Measurements from ENCODE around the gene KRT78.

Gene KRT78, protein sequence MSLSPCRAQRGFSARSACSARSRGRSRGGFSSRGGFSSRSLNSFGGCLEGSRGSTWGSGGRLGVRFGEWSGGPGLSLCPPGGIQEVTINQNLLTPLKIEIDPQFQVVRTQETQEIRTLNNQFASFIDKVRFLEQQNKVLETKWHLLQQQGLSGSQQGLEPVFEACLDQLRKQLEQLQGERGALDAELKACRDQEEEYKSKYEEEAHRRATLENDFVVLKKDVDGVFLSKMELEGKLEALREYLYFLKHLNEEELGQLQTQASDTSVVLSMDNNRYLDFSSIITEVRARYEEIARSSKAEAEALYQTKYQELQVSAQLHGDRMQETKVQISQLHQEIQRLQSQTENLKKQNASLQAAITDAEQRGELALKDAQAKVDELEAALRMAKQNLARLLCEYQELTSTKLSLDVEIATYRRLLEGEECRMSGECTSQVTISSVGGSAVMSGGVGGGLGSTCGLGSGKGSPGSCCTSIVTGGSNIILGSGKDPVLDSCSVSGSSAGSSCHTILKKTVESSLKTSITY

DNA sequence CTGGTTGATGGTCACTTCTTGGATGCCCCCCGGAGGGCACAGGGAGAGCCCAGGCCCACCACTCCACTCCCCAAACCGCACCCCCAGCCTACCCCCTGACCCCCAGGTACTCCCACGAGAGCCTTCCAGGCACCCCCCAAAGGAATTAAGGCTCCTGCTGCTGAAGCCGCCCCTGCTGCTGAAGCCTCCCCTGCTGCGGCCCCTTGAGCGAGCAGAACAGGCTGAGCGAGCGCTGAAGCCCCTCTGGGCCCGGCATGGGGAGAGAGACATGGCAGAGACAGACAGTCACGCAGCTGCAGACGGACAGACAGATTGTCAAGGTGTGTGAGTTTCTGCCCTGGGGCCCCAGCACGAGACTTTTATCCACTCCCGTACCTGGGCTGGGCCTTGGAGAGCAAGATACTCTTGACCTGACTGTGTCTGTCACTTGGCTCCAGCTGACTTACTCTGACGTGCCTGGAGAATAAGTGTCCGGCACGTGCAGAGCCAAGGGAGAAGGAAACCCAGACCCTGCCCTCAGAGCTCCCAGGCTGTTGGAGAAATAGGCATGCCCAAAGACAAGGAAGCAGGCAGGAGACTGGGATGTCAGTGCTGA is at the start of gene KRT78:
KRT78 (minus strand) TSS at position 334 of the 595 bp plus-strand sequence; CDS start at position 270, 64 bp downstream.
- TF ChIP-seq, protein P1, sequence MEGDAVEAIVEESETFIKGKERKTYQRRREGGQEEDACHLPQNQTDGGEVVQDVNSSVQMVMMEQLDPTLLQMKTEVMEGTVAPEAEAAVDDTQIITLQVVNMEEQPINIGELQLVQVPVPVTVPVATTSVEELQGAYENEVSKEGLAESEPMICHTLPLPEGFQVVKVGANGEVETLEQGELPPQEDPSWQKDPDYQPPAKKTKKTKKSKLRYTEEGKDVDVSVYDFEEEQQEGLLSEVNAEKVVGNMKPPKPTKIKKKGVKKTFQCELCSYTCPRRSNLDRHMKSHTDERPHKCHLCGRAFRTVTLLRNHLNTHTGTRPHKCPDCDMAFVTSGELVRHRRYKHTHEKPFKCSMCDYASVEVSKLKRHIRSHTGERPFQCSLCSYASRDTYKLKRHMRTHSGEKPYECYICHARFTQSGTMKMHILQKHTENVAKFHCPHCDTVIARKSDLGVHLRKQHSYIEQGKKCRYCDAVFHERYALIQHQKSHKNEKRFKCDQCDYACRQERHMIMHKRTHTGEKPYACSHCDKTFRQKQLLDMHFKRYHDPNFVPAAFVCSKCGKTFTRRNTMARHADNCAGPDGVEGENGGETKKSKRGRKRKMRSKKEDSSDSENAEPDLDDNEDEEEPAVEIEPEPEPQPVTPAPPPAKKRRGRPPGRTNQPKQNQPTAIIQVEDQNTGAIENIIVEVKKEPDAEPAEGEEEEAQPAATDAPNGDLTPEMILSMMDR (IDR thresholded peaks at IDR 0.05; ENCODE audit: insufficient read depth, low read depth, low read length, missing control alignments): no peak
- no peak for DNase-seq (ENCODE audit: low read depth)

DNA sequence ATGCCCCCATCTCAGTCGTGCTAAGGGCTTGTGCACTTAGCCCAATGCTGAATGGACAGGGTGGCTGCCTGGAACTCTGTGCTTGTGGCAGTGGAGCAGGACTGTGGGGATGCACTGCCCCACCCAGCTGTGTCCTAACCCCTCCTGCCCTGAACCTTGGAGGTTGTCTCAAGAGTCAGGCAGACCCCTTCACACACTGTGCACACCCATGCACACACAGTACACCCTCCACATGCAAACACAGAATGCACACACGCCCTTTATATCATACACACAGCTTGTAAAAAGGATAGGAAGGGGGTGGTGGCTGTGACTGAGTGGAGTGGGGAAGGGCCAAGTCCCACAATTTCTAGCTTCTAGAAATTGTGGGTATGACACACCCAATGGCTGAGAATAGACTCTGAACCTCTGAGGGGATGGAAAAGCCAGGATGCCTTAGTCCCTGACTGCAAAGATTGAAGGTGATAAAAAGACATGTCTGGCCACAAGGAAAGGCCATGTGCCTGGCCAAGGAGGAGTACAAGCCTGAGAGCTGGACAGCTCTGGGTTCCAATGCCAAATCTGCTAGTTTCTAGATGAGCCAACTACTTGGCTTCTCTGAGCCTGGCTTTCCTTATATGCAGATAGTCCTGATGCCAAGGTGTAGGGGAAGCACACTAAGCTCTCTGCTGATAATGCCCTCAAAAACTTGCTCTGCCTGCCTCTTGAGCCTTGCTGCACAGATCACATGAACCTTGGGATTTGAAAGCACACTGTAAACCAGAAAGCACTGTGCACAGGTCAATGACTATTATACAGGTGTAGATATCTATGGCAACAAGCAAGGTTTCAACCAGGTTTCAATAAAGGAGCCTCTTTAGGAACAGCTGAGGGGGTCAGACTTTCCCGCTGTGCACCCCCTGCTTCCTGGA is 47.7 kb upstream of the KRT78 start:
- TF ChIP-seq, protein P1 (IDR thresholded peaks at IDR 0.05; ENCODE audit: insufficient read depth, low read depth, low read length, missing control alignments): no peak
- H3K4me3 ChIP-seq (ENCODE audit: low read length): no peak overlapping the region
- no peak for DNase-seq (ENCODE audit: low read depth)

More for the DNA sequence above, at the start of gene KRT78:
- no peak within 1 kb of the TSS for H3K4me3 ChIP-seq (ENCODE audit: low read length)

DNA sequence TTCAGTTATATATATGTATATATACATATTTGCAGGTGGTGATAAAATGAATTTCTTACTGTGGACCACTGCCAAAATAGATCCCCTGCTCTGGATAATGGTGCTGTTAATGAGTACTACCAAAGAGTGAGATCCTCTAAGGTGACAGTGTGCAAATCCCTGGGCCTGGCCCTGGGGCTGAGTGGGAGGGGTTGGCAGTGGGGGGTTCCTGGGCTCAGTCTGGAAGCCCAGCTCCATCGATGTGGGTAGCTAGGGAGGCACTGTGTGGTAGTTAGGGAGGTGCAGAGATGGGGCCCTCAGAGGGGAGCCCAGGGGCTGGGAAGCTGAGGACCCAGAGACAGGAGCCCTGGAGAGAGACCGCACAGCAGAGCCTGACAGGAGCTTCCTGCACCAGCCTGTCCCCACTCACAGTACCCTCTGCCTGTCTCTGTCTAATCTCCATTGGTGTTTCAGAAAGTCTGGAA is 47.0 kb upstream of the KRT78 start:
- H3K4me3 ChIP-seq (ENCODE audit: low read length): no peak overlapping the region
- TF ChIP-seq, protein P1 (IDR thresholded peaks at IDR 0.05; ENCODE audit: insufficient read depth, low read depth, low read length, missing control alignments): no peak
- DNase-seq (ENCODE audit: low read depth): no peak

DNA sequence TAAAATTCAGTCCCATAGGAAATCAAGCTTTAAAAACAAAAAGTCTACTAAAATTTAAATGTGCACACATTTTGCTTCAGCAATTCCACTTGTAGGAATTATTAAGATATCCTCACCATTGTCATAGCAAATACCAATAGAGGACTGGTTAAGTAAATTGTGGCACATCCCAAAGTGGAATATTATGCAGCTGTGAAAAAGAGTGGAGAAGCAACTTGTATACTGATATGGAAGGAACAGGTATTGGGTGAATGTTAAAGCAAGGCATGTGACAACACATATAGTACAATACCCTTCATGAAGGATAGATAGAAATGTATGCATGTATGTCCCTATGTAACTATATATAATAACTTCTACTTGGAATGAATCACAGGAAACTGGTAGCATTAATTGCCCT is 44.2 kb upstream of the KRT78 start:
- no peak overlapping the region for H3K4me3 ChIP-seq (ENCODE audit: low read length)
- TF ChIP-seq, protein P1 (IDR thresholded peaks at IDR 0.05; ENCODE audit: insufficient read depth, low read depth, low read length, missing control alignments): no peak
- no peak for DNase-seq (ENCODE audit: low read depth)

DNA sequence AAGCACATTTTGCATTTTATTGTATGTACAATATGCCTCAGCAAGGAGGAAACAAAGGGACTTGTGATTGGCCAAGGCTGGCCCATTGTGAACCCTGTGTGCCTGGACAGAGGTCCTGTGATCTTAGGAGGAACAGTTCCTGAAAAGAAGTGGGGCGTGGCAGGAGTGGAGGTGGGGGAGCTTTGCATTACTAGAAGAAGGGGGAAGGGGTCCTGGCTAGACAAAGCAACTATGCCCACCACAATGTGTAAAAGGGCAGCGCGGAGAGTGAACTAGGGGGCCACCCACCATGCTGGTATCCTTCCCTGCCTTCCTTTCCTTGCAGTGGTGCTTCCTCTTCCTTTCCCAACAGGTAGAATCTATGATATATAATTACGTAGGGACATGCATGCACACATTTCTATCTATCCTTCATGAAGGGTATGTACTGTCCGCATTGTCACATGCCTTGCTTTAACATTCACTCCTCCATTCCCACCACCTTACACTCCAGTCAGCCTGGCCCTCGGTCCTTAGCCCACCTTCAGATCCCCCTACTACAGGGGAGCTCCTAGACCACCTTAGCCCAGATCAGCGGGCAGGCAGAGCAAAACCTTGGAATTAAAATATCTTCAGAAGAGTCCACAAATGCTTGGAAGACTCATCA is 43.5 kb upstream of the KRT78 start:
- no peak overlapping the region for H3K4me3 ChIP-seq (ENCODE audit: low read length)
- TF ChIP-seq, protein P1 (IDR thresholded peaks at IDR 0.05; ENCODE audit: insufficient read depth, low read depth, low read length, missing control alignments): no peak
- DNase-seq (ENCODE audit: low read depth): no peak

DNA sequence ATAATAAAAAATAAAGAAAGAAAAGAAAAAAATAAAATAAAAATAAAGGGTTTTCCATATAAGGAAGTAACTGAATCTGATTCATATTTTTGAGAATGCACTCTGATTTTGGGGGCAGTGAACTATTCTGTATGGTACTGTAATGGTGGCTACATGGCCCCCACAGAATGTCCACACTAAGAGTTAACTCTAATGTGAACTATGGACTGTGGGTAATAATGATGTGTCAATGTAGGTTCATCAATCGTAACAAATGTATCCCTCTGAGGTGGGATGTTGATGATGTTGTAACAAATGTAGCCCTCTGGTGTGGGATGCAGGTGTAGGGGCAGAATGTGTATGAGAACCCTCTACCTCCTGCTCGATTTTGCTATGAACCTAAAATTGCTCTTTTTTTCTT is 42.2 kb upstream of the KRT78 start:
- TF ChIP-seq, protein P1 (IDR thresholded peaks at IDR 0.05; ENCODE audit: insufficient read depth, low read depth, low read length, missing control alignments): no peak
- no peak overlapping the region for H3K4me3 ChIP-seq (ENCODE audit: low read length)
- DNase-seq (ENCODE audit: low read depth): no peak

Data from epithelial cell of esophagus (primary cell).